ENCODE results near the gene NAA40. TPM values are rescaled to one million over a fixed set of nuclear protein-coding genes. Genes with fewer than 3 reads are reported as not detected.

NAA40 gene
- total RNA-seq: 8.8 and 10.6 TPM in 2 replicates

GRCh38 chr11:63938479-63939396 is at the start of gene NAA40:
NAA40 (plus strand) TSS chr11:63939002; CDS start chr11:63939097, 95 bp downstream.

GRCh38 chr11:63916837-63917691 is 21.7 kb upstream of the NAA40 start, which contains the start of gene RCOR2:
RCOR2 (minus strand) TSS chr11:63917164; CDS start chr11:63916456, 708 bp downstream.

GRCh38 chr11:63974259-63975143 is 35.7 kb downstream of the NAA40 start, which contains the start of gene COX8A:
COX8A (plus strand) TSS chr11:63974620; CDS start chr11:63974681, 61 bp downstream.

GRCh38 chr11:63986156-63986931 is 47.5 kb downstream of the NAA40 start, which contains the start of gene OTUB1:
OTUB1 (plus strand) TSS chr11:63986438; CDS start chr11:63986457, 19 bp downstream.

Other genes with a start within 250 kb of the NAA40 start
- gene ZFTA, start 170.2 kb upstream of the NAA40 start, total RNA-seq: 9.2 and 16.0 TPM in 2 replicates
- gene SPINDOC, start 125.5 kb upstream of the NAA40 start, total RNA-seq: 19.3 and 21.7 TPM in 2 replicates
- 13.7 and 14.8 TPM in 2 replicates for gene MARK2, start 99.9 kb upstream of the NAA40 start, total RNA-seq
- 7.4 and 8.6 TPM in 2 replicates for gene RCOR2, start 21.8 kb upstream of the NAA40 start, total RNA-seq
- gene COX8A, start 35.6 kb downstream of the NAA40 start, total RNA-seq: 1,094 and 1,254 TPM in 2 replicates
- gene OTUB1, start 47.4 kb downstream of the NAA40 start, total RNA-seq: 114 and 130 TPM in 2 replicates
- gene FLRT1, start 96.9 kb downstream of the NAA40 start, total RNA-seq: under 0.01 TPM in 1 of 2 replicates, not detected in the other
- gene MACROD1, start 227.1 kb downstream of the NAA40 start, total RNA-seq: 9.2 and 14.7 TPM in 2 replicates
- gene STIP1, start 247.2 kb downstream of the NAA40 start, total RNA-seq: 200 and 219 TPM in 2 replicates